ENCODE data around the gene SOCS1. TPM values are rescaled to one million over a fixed set of nuclear protein-coding genes. Genes with fewer than 3 reads are reported as not detected.

SOCS1 gene
- total RNA-seq, 1 donor from 2014 or later, result 2.9 TPM

GRCh38 chr16:11240636-11241473, 15.1 kb downstream of the SOCS1 start:
- TF ChIP-seq, protein P1, sequence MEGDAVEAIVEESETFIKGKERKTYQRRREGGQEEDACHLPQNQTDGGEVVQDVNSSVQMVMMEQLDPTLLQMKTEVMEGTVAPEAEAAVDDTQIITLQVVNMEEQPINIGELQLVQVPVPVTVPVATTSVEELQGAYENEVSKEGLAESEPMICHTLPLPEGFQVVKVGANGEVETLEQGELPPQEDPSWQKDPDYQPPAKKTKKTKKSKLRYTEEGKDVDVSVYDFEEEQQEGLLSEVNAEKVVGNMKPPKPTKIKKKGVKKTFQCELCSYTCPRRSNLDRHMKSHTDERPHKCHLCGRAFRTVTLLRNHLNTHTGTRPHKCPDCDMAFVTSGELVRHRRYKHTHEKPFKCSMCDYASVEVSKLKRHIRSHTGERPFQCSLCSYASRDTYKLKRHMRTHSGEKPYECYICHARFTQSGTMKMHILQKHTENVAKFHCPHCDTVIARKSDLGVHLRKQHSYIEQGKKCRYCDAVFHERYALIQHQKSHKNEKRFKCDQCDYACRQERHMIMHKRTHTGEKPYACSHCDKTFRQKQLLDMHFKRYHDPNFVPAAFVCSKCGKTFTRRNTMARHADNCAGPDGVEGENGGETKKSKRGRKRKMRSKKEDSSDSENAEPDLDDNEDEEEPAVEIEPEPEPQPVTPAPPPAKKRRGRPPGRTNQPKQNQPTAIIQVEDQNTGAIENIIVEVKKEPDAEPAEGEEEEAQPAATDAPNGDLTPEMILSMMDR (IDR thresholded peaks at IDR 0.05; ENCODE audit: borderline replicate concordance), result no peak
- H3K27me3 ChIP-seq (ENCODE audit: low read depth), result no peaks in the 10 kb centered on the region
- DNase-seq, result peak; percentile 51
- H3K36me3 ChIP-seq, result no peaks in the 10 kb centered on the region
- H3K27ac ChIP-seq (replicated peaks), result peak overlapping the region; percentile 86
- H3K4me1 ChIP-seq, result peaks cover 7% of the 10 kb centered on the region
- H3K9me3 ChIP-seq (replicated peaks), result no peaks in the 10 kb centered on the region
- intact Hi-C loops (cut with micrococcal nuclease), result no loop called here
- H3K4me3 ChIP-seq, result peak overlapping the region; percentile 50

DNA sequence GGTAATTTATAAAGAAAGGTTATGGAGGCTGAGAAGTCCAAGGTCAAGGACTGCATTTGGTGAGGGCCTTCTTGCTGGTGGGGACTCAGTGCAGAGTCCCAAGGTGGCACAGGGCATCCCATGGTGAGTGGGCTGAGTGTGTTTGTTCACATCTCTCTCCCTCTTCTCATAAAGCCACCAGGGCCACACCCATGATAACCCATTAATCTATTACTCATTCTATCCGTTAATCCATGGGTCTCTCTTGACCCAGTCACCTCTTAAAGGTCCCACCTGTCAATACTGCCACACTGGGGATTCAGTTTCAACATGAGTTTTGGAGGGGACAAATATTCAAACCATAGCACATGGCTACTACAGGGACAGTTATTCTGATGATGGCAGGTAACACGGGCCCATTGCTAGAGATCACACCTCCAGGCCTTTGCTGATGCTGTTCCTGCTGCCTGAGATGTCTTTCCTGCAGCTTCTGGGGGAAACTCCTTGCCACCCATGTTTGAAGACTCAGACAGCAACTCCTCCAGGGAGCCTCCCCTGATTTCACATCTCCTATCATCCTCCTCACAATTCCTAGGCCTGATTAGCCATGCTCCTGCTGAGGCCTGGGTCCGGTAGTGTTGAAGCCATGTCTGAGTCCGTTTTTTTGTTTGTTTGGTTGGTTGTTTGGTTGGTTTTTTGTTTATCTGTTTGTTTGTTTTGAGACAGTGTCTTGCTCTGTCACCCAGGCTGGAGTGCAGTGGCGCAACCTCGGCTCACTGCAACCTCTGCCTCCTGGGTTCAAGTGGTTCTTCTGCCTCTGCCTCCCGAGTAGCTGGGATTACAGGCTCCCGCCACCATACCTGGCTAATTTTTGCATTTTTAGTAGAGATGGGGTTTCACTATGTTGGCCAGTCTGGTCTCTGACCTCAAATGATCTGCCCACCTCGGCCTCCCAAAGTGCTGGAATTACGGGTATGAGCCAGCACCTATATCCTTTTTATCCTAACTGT, 16.1 kb downstream of the SOCS1 start:
- Histone ChIP-seq H3K4me3 (peak overlapping the region; percentile 50), H3K9me3 (replicated peaks) (no peaks in the 10 kb centered on the region), H3K4me1 (peaks cover 7% of the 10 kb centered on the region), H3K27ac (replicated peaks) (peak overlapping the region; percentile 86), H3K27me3 (ENCODE audit: low read depth) (no peaks in the 10 kb centered on the region), H3K36me3 (no peaks in the 10 kb centered on the region)
- DNase-seq, result no peak
- intact Hi-C loops (cut with micrococcal nuclease), result no loop called here
- TF ChIP-seq, protein P1 (IDR thresholded peaks at IDR 0.05; ENCODE audit: borderline replicate concordance), result no peak

- Histone ChIP-seq H3K27me3 (ENCODE audit: low read depth) (no peaks in the 10 kb centered on the region), H3K9me3 (replicated peaks) (no peaks in the 10 kb centered on the region), H3K4me3 (no peak overlapping the region), H3K27ac (replicated peaks) (no peak overlapping the region), H3K36me3 (no peaks in the 10 kb centered on the region), H3K4me1 (peaks cover 7% of the 10 kb centered on the region)
- intact Hi-C loops (cut with micrococcal nuclease), result no loop called here
- TF ChIP-seq, protein P1 (IDR thresholded peaks at IDR 0.05; ENCODE audit: borderline replicate concordance), result no peak
- no peak for DNase-seq
Observed at GRCh38 chr16:11238272-11239202, 17.5 kb downstream of the SOCS1 start.

DNA sequence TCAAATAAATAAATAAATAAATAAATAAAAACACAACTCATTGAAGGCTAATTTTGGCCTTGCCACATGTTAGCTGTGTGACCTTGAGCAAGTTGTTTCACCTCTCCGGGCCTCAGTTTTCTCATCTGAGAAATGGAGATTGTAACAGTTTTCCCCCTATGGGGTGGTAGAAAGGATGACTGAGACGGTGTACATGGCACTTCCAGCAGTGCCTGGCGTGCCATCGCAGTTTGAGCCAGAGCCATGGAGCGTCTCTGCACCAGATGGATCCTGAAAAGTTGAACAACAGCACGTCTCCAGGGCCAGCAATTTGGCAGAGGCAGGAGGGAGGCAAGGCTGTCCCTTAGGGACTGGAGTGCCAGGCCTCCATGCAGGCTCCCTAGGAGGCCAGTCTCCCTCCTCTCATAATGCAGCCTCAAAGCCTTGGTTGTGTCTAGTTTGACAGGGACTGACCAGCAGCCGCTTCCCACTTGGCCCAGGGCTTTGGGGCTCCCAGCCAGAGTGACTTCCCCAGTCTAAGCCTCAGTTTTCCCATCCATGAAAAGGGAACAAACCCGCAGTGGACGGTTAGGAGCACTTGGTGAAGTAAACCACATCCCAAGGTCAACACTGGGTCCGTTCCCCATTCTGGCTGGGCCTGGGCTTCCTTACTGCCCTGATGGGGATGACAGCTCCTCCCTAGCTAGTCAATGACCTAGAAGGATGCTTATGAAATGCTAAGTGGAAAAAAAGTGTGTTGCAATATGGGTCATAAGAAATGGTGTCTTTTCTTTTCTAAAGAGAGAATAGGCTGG, 19.3 kb downstream of the SOCS1 start:
- H3K4me1 ChIP-seq, result peaks cover 16% of the 10 kb centered on the region
- no peaks in the 10 kb centered on the region for H3K27me3 ChIP-seq (ENCODE audit: low read depth)

More for the DNA sequence above, 19.3 kb downstream of the SOCS1 start:
- no peak overlapping the region for H3K4me3 ChIP-seq
- no peaks in the 10 kb centered on the region for H3K36me3 ChIP-seq
- TF ChIP-seq, protein P1 (IDR thresholded peaks at IDR 0.05; ENCODE audit: borderline replicate concordance), result no peak
- no peaks in the 10 kb centered on the region for H3K9me3 ChIP-seq (replicated peaks)
- H3K27ac ChIP-seq (replicated peaks), result no peak overlapping the region
- intact Hi-C loops (cut with micrococcal nuclease), result no loop called here
- DNase-seq, result no peak

Data from left ventricle myocardium inferior (tissue), 1 donor.